Mesodermal cell (in vitro differentiated cells): ENCODE data around the gene APBA2.

ENCODE experiments used
- H3K27ac ChIP-seq: 2 replicates; pipeline ENCODE4 v1.7.0; 2013; ENCODE audit warnings: mild to moderate bottlenecking, low read depth, low read length, moderate library complexity; ENCODE audit not compliant: severe bottlenecking
- H3K36me3 ChIP-seq: 2 replicates; pipeline ENCODE4 v1.7.1; 2013; ENCODE audit warnings: mild to moderate bottlenecking, low read length, moderate library complexity; ENCODE audit not compliant: control insufficient read depth, insufficient read depth
- H3K4me1 ChIP-seq: one replicate; pipeline ENCODE4 v1.7.1; 2013; ENCODE audit warnings: mild to moderate bottlenecking, low read length; ENCODE audit not compliant: insufficient read depth, control insufficient read depth, poor library complexity, severe bottlenecking
- H3K4me3 ChIP-seq: 2 replicates; pipeline ENCODE4 v1.7.0; 2013; ENCODE audit warnings: low read length, control low read depth, mild to moderate bottlenecking; ENCODE audit not compliant: insufficient read depth, poor library complexity, severe bottlenecking; ENCODE audit errors: extremely low read depth
- H3K9me3 ChIP-seq: 2 replicates; pipeline ENCODE4 v1.7.1; 2013; ENCODE audit warnings: mild to moderate bottlenecking, low read length, moderate library complexity; ENCODE audit not compliant: control insufficient read depth
- WGBS, 2 experiments: methylation state at CpG; one replicate each; pipeline ENCODE4 v1.1.5; 2013; ENCODE audit warnings: missing lambda C conversion rate in 2 of 2; ENCODE audit not compliant: insufficient coverage in 2 of 2; 5-methylcytosine and 5-hydroxymethylcytosine counted together

APBA2 gene

GRCh38 chr15:29124581-29125381 lies 239.0 kb downstream of the APBA2 start:
- H3K4me3 ChIP-seq, result no peak overlapping the region

DNA sequence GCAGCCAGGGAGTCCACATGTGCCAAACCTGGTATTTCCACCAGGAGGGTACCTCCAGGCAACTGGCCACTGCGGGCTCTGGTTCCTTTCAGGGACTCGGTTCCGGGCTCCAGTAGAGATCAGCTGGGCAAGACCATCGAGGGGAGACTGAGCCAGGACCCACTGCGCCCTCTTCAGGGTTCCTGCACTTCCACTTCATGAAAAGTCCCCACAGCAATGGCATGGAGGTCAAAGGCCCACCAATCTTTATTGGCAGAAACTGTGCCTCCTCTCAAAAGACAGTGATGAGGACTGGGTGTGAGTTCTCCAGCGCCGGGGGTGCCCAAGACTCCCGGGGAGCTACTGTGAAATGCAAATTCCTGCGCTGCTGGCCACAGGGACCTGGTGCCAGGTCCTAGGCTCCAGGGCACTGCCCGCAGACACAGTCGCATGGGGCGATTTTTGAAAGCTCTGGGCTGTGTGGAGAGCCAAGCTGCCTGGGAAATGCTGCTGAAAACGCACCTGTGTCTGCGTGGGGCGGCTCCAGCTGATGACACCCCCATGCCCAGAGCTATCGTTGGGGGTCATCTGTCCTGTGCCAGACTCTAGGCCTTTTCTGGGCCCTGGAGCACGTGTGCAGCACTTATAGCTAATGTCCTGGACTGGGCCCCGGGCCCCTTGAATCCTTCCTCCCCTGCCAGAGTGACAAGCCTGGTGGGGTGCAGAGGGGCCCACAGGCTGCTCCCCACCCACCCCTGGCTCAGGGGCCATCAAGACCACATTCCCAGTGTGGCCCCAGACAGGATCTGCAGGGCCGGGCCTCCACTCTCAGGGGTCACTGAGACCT lies 239.8 kb downstream of the APBA2 start:
- Histone ChIP-seq H3K4me3 (no peak overlapping the region), H3K36me3 (no peaks in the 10 kb centered on the region), H3K4me1 (peaks cover 17% of the 10 kb centered on the region), H3K9me3 (no peaks in the 10 kb centered on the region), H3K27ac (no peak overlapping the region)
- 92 to 95% methylated on average over 15 to 18 of the region's 19 CpGs for WGBS, 2 experiments

More at GRCh38 chr15:29124581-29125381, 239.0 kb downstream of the APBA2 start:
- WGBS, 2 experiments, result 74 to 83% methylated on average over 18 to 21 of the region's 22 CpGs
- H3K27ac ChIP-seq, result peak overlapping the region; percentile 49
- no peaks in the 10 kb centered on the region for H3K9me3 ChIP-seq
- H3K36me3 ChIP-seq, result no peaks in the 10 kb centered on the region
- peaks cover 17% of the 10 kb centered on the region for H3K4me1 ChIP-seq

DNA sequence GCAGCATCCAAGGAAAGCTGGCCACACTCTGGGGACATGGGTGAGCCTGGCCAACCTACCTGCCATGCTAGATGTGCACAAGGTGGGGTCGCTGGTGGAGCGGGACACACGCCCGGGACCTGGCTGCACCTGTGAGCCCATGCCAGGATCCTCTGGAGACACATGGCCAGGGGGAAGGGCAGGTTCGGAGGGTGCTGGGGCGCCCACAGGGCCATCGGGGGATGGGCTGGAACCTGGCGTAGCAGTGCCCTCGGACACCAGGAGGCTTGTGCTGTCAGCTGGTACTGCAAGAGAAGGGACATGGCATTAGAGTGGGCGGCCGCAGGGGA lies 240.4 kb downstream of the APBA2 start:
- Histone ChIP-seq H3K36me3 (no peaks in the 10 kb centered on the region), H3K27ac (no peak overlapping the region), H3K4me1 (peaks cover 17% of the 10 kb centered on the region), H3K4me3 (no peak overlapping the region), H3K9me3 (no peaks in the 10 kb centered on the region)
- 84 to 88% methylated on average over 8 to 11 of the region's 11 CpGs for WGBS, 2 experiments

DNA sequence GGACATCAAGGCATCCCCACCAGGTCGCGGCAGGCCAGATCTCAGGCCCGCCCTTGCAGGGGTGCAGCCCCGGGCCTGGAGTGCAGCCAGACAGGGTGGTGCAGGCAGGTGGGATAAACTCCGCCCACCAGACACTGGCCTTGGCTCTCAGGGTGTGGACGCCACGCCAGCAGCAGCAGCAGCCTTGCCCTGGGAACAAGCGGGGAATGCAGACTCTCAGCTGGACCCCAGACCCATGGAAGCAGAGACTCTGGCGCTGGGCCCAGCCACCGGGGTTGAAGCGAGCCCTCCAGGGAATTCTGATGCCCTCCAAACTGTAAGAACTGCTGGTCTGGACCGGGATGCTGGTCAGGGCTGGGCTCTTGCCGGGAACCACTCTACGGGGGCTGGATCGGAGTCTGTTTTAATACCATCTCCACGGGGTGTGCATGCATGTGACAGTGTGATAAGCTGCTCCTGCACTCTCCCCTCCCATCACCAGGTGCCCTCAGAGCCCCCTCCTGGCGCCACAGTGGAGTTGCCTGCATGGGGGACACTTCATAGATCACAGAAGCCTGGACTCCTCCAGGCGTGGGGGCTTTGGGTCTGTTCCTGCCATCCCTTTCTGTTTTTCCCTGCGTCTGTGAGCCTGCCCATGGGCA lies 241.2 kb downstream of the APBA2 start:
- 82 to 85% methylated on average over 19 of the region's 19 CpGs for WGBS, 2 experiments
- Histone ChIP-seq H3K4me1 (peaks cover 17% of the 10 kb centered on the region), H3K36me3 (no peaks in the 10 kb centered on the region), H3K27ac (no peak overlapping the region), H3K4me3 (no peak overlapping the region), H3K9me3 (no peaks in the 10 kb centered on the region)

DNA sequence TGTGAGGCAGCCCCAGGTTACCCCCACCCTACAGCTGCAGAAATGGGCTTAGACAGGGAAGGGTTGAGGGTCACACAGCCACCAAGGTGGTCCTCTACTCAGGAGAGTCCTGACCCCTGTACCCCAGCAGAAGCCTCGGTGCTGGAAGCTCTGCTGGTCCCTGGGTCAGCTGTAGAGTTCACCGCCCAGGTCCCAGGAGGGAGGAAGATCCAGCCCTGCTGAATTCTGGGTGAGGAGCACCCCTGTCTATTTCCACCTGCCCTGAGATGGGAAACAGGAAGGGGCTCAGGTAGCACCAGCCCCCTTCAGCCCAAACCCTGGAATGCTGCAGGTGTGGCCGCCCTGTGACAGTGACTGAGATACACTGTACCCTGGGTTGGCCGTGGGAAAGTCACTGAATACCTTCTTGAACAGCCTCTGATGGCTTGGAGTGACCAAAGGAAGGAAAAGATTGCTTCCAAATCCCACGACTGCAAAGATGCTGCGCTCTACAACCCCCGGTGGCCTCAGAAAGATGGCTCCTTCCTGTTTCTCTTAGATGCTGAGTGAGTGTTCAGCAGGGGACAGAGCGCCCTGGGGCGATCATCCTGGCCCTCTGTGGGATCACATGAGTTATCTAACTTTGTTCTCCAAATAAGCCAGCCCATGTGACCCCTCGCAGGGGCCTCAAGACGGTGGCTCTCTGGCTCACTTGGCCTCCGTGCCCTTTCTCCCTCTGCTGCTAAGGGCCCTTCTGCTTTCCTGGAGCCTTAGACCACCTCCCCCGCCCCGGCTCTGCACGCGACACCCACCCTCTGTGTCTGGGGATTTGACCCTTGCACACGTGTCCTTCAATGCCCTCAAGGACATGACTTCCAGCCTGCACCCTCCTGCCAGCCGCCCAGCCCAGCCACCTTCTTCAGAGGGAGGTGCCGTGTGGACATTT lies 242.0 kb downstream of the APBA2 start:
- WGBS, 2 experiments, result 83 to 85% methylated on average over 15 to 18 of the region's 19 CpGs
- Histone ChIP-seq H3K4me1 (peaks cover 17% of the 10 kb centered on the region), H3K36me3 (no peaks in the 10 kb centered on the region), H3K4me3 (no peak overlapping the region), H3K9me3 (no peaks in the 10 kb centered on the region), H3K27ac (no peak overlapping the region)

DNA sequence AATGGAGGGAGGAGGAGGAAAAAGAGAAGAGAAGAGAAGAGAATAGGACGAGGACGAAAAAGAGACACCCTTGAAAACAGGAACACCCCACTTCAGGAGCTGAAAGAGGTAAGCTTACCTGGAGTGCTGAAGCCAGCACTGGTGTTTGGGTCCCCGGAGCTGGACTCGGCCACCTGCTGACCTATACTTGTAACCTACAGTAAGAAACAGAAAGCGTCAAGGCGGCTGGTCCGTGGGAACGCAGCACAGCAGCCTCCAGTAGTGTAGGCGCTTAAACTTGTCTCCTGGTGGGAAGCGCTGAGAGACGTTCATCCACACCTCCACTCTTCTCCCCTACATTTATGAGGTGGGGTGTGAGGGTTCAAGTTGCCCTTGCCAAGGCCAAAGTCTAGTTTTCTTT lies 242.9 kb downstream of the APBA2 start:
- Histone ChIP-seq H3K4me1 (peaks cover 13% of the 10 kb centered on the region), H3K27ac (no peak overlapping the region), H3K4me3 (no peak overlapping the region), H3K9me3 (no peaks in the 10 kb centered on the region), H3K36me3 (no peaks in the 10 kb centered on the region)
- 78% methylated on average over 2 of the region's 11 CpGs; no CpG with 5 or more reads in 1 of the 2 experiments for WGBS, 2 experiments

GRCh38 chr15:29129221-29129620 lies 243.4 kb downstream of the APBA2 start:
- 93% methylated on average over 8 to 10 of the region's 10 CpGs for WGBS, 2 experiments
- Histone ChIP-seq H3K27ac (no peak overlapping the region), H3K4me3 (no peak overlapping the region), H3K36me3 (no peaks in the 10 kb centered on the region), H3K4me1 (peaks cover 8% of the 10 kb centered on the region), H3K9me3 (no peaks in the 10 kb centered on the region)

DNA sequence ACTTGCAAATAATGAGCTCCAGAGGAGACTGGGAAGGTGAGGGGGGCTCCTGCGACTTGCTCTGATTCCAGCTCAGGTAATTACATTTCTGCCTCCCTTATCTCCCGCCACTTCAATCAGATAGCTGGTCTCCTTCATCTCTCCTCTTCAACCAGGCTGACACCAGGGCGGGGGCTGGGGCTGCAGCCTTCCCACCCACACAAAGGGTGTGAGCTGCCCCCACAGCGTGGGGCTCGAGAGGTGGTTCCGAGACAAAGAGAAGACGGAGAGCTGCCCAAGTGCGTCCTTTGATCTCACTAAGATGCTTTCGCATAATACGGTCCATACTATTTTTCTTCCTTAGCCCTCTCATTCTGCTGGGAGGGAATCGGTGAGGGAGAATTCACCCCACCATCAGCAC lies 244.2 kb downstream of the APBA2 start:
- Histone ChIP-seq H3K27ac (no peak overlapping the region), H3K9me3 (no peaks in the 10 kb centered on the region), H3K36me3 (no peaks in the 10 kb centered on the region), H3K4me1 (peaks cover 3% of the 10 kb centered on the region), H3K4me3 (no peak overlapping the region)
- whole genome bisulfite sequencing, 2 experiments, result 68 to 82% methylated on average over 4 to 9 of the region's 11 CpGs

GRCh38 chr15:29130476-29130875 lies 244.7 kb downstream of the APBA2 start:
- Histone ChIP-seq H3K36me3 (no peaks in the 10 kb centered on the region), H3K9me3 (no peaks in the 10 kb centered on the region), H3K4me3 (no peak overlapping the region), H3K27ac (no peak overlapping the region), H3K4me1 (no peaks in the 10 kb centered on the region)
- 40 to 77% methylated on average over 2 of the region's 6 CpGs for WGBS, 2 experiments
